Transverse colon (tissue), 4 donors: Measurements from ENCODE around the gene FAM171A1. TPM values are rescaled to one million over a fixed set of nuclear protein-coding genes. Genes with fewer than 3 reads are reported as not detected.
"Not testable (repeated sequence)": the region's sequence is repeated elsewhere in the genome, so short reads cannot be mapped to it uniquely, and the experiment has no call there.

ENCODE experiments used
- DNase-seq: peaks from one replicate; pipeline ENCODE4 v3.0.0-alpha.2; 2019
- H3K27ac ChIP-seq, 4 donors: fragments of 200-600 bp; sonication (generic); 2 replicates each; pipeline ENCODE4 v1.5.1; 2016 to 2018; ENCODE audit warnings: inconsistent platforms in 4 of 4
- H3K27me3 ChIP-seq: fragments of 200-600 bp; sonication (generic); 2 replicates; pipeline ENCODE4 v1.5.1; 2017; ENCODE audit warnings: inconsistent platforms
- H3K36me3 ChIP-seq, 4 donors: fragments of 200-600 bp; sonication (generic); 2 replicates each; pipeline ENCODE4 v1.5.1; 2017 to 2019; ENCODE audit warnings: inconsistent platforms in 4 of 4
- H3K4me1 ChIP-seq, 4 donors: fragments of 200-600 bp; sonication (generic); 2 replicates each; pipeline ENCODE4 v1.5.1; 2017 to 2020; ENCODE audit warnings: inconsistent platforms in 4 of 4
- H3K4me3 ChIP-seq, 4 donors: fragments of 200-600 bp; sonication (generic); 1 replicate in 1 of 4; 2 replicates in 3 of 4; pipeline versions ENCODE4 v1.5.1 to v1.6.1; 2017 to 2019; ENCODE audit warnings: inconsistent platforms in 4 of 4
- H3K9me3 ChIP-seq, 2 donors: fragments of 200-600 bp; sonication (generic); 2 replicates each; pipeline ENCODE4 v1.5.1; 2017 to 2019; ENCODE audit warnings: inconsistent platforms in 2 of 2
- EP300 ChIP-seq: sonication (generic); formaldehyde crosslinking; IDR thresholded peaks from one replicate; pipeline ENCODE4 v1.6.1; 2017; ENCODE audit warnings: antibody characterized with exemption, low read depth
- POLR2A ChIP-seq: fragments of 450-650 bp; IDR thresholded peaks from one replicate; pipeline ENCODE4 v1.6.1; 2016; ENCODE audit warnings: antibody characterized with exemption, mild to moderate bottlenecking, moderate library complexity
- POLR2AphosphoS5 ChIP-seq, 3 donors: sonication (generic); formaldehyde crosslinking; IDR thresholded peaks; one replicate each; pipeline ENCODE4 v1.6.1; 2016; ENCODE audit warnings: antibody characterized with exemption in 3 of 3
- WGBS, 2 donors: methylation state at CpG; one replicate each; pipeline ENCODE4 v1.1.5; 2018; ENCODE audit warnings: low coverage in 1 of 2; 5-methylcytosine and 5-hydroxymethylcytosine counted together
- in situ Hi-C, 4 donors: fragments of 200-750 bp; cut with MboI; loops; one replicate each; pipeline versions ENCODE4 v1.15.0 to v1.15.1; 2017; ENCODE audit warnings: low sequenced_read_pairs in 3 of 4, low pct_ligation_motif_present in 1 of 4, low pct_unique_long_range_greater_than_20kb in 1 of 4
- intact Hi-C: fragments of 100-400 bp; cut with DNase I; formaldehyde crosslinking; loops from one replicate; pipeline ENCODE4 v1.15.1; 2023; ENCODE audit warnings: low total_unique reads
- total RNA-seq, 4 donors: library from RNA; depleted of rRNA; stranded (reverse); fragments of >200 nt; gene quantifications; one replicate each; pipeline ENCODE4 v1.1.0, GENCODE V29; 2016
- TF ChIP-seq, protein P1 (sequence below), 5 experiments: fragments of 200-600 bp in 3 of 5; fragments of 450-650 bp in 2 of 5; sonication (generic) in 3 of 5; IDR thresholded peaks; 1 replicate in 2 of 5; 2 replicates in 3 of 5; pipeline ENCODE4 v1.5.1; 2016 to 2017; ENCODE audit warnings: antibody characterized with exemption in 5 of 5, inconsistent platforms in 3 of 5, mild to moderate bottlenecking in 2 of 5, moderate library complexity in 1 of 5

The FAM171A1 gene
- total RNA-seq, 4 donors from 2014 or later = 29.2 to 42.2 (median 38.2) TPM

DNA sequence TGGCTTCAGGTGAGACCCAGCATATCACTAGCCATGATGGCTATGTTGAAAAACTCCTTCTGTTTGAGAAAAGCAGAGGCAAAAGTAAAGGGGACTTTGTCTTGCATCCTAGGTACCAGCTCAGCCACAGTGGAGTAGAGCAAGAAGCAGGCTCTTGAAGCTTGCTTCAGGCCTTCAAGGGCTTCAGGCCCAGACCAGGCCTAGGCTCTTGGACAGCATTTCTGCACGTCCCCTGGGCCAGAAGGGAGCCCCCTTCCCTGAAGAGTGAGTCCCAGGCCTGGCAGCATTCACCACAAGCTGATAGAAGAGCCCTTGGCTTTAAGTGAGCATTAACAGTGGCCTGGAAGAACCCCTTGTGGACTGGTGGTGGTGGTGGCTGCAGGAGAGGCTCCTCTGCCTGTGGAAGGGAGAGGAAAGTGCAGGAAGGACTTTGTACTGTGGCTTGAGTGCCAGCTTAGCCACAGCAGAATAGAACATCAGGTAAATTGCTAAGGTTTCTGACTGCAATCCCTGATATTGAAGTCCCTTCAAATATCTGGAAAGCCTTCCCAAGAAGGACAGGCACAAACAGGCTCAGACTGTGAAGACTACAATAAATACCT is 28.1 kb upstream of the FAM171A1 start:
- intact Hi-C loops = no loop called here
- no peaks in the 10 kb centered on the region for H3K27me3 ChIP-seq
- no peak overlapping the region for H3K4me3 ChIP-seq
- no peak for DNase-seq
- H3K9me3 ChIP-seq = no peaks in the 10 kb centered on the region
- H3K4me1 ChIP-seq = peaks cover 0 to 8% (median 0%) of the 10 kb centered on the region in 4 donors
- TF ChIP-seq, protein P1, sequence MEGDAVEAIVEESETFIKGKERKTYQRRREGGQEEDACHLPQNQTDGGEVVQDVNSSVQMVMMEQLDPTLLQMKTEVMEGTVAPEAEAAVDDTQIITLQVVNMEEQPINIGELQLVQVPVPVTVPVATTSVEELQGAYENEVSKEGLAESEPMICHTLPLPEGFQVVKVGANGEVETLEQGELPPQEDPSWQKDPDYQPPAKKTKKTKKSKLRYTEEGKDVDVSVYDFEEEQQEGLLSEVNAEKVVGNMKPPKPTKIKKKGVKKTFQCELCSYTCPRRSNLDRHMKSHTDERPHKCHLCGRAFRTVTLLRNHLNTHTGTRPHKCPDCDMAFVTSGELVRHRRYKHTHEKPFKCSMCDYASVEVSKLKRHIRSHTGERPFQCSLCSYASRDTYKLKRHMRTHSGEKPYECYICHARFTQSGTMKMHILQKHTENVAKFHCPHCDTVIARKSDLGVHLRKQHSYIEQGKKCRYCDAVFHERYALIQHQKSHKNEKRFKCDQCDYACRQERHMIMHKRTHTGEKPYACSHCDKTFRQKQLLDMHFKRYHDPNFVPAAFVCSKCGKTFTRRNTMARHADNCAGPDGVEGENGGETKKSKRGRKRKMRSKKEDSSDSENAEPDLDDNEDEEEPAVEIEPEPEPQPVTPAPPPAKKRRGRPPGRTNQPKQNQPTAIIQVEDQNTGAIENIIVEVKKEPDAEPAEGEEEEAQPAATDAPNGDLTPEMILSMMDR (IDR thresholded peaks at IDR 0.05) = no peak
- WGBS, 2 donors = 60% methylated on average over 1 of the region's 1 CpG; no CpG with 5 or more reads in 1 of the 2 donors
- H3K36me3 ChIP-seq = no peaks in the 10 kb centered on the region
- H3K27ac ChIP-seq = no peak overlapping the region
- in situ Hi-C loops = loop anchor here in 1 of 4 donors (25.0 kb wide), 1 partner anchor 187 kb away; no protein-coding TSS in a partner anchor

DNA sequence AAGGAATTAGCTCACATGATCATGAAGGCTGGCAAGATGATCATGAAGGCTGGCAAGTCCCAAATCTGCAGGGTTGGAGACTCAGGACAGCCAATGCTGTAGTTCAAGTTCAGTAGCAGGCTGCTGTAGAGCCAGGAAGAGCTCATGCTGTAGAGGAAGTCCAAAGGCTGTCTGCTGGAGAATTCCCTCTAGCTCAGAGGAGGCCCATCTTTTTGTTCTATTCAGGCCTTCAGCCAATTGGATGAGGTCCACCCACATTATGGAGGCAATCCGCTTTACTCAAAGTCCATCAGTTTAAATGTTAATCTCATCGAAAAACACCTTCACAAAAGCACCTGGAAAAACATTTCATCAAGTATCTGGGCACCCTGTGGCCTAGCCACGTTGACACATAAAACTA is 24.8 kb upstream of the FAM171A1 start:
- in situ Hi-C loops = loop anchor here in 1 of 4 donors (25.0 kb wide), 1 partner anchor 184 kb away; no protein-coding TSS in a partner anchor
- Histone ChIP-seq H3K4me1 (peaks cover 0 to 15% (median 0%) of the 10 kb centered on the region in 4 donors), H3K4me3 (no peak overlapping the region), H3K27ac (no peak overlapping the region), H3K36me3 (no peaks in the 10 kb centered on the region), H3K27me3 (no peaks in the 10 kb centered on the region), H3K9me3 (no peaks in the 10 kb centered on the region)
- WGBS, 2 donors = 57% methylated on average over 3 of the region's 3 CpGs; no CpG with 5 or more reads in 1 of the 2 donors
- DNase-seq = peak; percentile 23
- no peak for TF ChIP-seq POLR2AphosphoS5 (IDR thresholded peaks at IDR 0.05)
- TF ChIP-seq, protein P1 (IDR thresholded peaks at IDR 0.05) = no peak
- TF ChIP-seq EP300 = no peak
- TF ChIP-seq POLR2A = no peak
- intact Hi-C loops = no loop called here

DNA sequence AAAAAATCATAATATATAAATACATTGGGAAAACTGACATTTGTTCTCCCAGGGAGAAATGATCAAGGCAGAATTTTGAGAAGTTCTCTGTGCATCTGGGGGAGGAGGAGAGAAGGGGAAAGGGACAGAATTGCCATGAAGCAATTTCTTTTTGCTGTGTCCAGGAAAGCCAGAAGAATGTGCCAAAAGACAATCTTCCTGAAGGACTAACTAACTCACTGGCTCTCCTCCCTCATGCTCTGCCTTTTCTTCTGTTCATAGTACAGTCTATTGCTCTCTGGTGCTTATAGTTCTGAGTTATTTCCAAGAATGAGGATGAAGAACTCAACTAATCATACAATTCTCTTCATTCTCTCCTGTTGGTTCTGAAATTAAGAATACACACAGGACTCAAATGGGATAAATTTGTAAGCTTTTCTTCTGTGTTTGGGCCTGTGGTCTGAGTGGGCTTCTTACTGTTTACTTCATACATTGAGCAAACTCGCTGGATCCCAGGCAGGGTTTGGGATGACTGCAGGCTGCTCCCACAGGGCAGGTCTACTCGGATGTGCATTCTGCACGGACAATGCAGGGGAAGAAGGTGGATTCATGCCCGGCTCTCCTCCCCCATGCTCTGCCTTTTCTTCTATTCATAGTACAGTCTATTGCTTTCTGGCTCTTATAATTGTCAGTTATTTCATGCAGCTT is 22.2 kb upstream of the FAM171A1 start:
- TF ChIP-seq POLR2AphosphoS5 (IDR thresholded peaks at IDR 0.05) (no peak), POLR2A (no peak), EP300 (no peak)
- TF ChIP-seq, protein P1 (IDR thresholded peaks at IDR 0.05) = no peak
- no peaks in the 10 kb centered on the region for H3K9me3 ChIP-seq

DNA sequence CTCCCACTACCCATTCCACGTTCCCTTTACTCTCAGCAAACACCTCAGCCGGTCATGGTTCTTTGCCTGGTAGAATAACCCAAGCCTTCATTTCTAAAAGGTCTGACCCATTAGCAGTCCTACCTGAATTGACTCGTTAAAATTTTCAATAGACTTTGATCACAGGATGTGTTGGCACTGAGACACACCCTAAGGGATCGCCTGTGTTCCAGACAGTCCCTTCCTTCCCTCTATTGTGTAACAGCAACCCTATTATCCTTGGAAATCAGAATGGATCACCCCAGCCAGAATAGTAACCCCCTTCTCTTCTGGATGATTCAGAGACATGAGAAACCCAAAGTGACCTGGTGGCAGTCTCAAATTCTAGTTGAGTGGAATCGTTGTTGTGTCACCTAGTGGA is 20.4 kb upstream of the FAM171A1 start:
- WGBS, 2 donors = 65 to 95% methylated on average over 2 to 5 of the region's 5 CpGs

More for the DNA sequence above, 22.2 kb upstream of the FAM171A1 start:
- H3K27ac ChIP-seq = no peak overlapping the region
- intact Hi-C loops (no loop called here), in situ Hi-C loops (loop anchor here in 1 of 4 donors (25.0 kb wide), 1 partner anchor 181 kb away; no protein-coding TSS in a partner anchor)
- no peaks in the 10 kb centered on the region for H3K27me3 ChIP-seq
- no peak overlapping the region for H3K4me3 ChIP-seq
- no peaks in the 10 kb centered on the region for H3K36me3 ChIP-seq
- 40 to 76% methylated on average over 1 to 4 of the region's 4 CpGs for WGBS, 2 donors
- no peak for DNase-seq
- peaks cover 0 to 15% (median 0%) of the 10 kb centered on the region in 4 donors for H3K4me1 ChIP-seq

DNA sequence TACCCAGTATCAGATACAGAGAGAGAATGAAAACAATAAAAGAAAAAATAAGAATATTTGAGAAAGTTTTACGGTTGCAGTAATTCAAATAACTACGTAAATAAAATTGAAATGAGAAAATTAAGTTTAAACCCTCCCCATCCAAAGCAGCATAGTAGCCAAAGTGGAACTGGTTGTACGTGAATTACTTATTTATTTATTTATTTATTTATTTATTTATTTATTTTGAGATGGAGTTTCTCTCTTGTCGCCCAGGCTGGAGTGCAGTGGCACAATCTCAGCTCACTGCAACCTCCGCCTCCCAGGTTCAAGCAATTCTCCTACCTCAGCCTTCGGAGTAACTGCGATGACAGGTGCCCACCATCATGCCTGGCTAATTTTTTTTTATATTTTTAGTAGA is 17.1 kb upstream of the FAM171A1 start:
- H3K4me3 ChIP-seq, intact Hi-C loops, H3K27ac ChIP-seq, H3K27me3 ChIP-seq, H3K36me3 ChIP-seq, DNase-seq, H3K9me3 ChIP-seq: not testable (repeated sequence)
- WGBS, 2 donors = 93 to 96% methylated on average over 3 to 7 of the region's 7 CpGs
- in situ Hi-C loops = loop anchor here in 1 of 4 donors (25.0 kb wide), 1 partner anchor 176 kb away; no protein-coding TSS in a partner anchor
- peaks cover 0 to 17% (median 0%) of the 10 kb centered on the region in 4 donors for H3K4me1 ChIP-seq

More for the DNA sequence above, 20.4 kb upstream of the FAM171A1 start:
- Histone ChIP-seq H3K27ac (no peak overlapping the region), H3K36me3 (no peaks in the 10 kb centered on the region), H3K27me3 (no peaks in the 10 kb centered on the region), H3K4me1 (peaks cover 0 to 15% (median 0%) of the 10 kb centered on the region in 4 donors), H3K4me3 (no peak overlapping the region), H3K9me3 (no peaks in the 10 kb centered on the region)
- in situ Hi-C loops = loop anchor here in 1 of 4 donors (25.0 kb wide), 1 partner anchor 179 kb away; no protein-coding TSS in a partner anchor
- TF ChIP-seq, protein P1 (IDR thresholded peaks at IDR 0.05) = no peak
- TF ChIP-seq POLR2AphosphoS5 (IDR thresholded peaks at IDR 0.05) (no peak), POLR2A (no peak), EP300 (no peak)
- intact Hi-C loops = no loop called here
- no peak for DNase-seq
